Stimulated activated CD8-positive, alpha-beta memory T cell treated with anti-CD3 and anti-CD28 coated beads, Interleukin-2, amount 100 ng/mL, for 1 hour (primary cell): Measurements from ENCODE around the gene TMIGD3.

Experiments used
- DNase-seq, 2 donors: peaks; one replicate each; pipeline ENCODE4 v3.0.0-alpha.2; 2020; ENCODE audit warnings: low read depth in 2 of 2

Gene TMIGD3

GRCh38 chr1:111475701-111476100, 27.7 kb downstream of the TMIGD3 start:
- no peak for DNase-seq

- no peak for DNase-seq
Measured at GRCh38 chr1:111474521-111474920, 28.9 kb downstream of the TMIGD3 start.

GRCh38 chr1:111474106-111474505, 29.3 kb downstream of the TMIGD3 start:
- no peak for DNase-seq

DNA sequence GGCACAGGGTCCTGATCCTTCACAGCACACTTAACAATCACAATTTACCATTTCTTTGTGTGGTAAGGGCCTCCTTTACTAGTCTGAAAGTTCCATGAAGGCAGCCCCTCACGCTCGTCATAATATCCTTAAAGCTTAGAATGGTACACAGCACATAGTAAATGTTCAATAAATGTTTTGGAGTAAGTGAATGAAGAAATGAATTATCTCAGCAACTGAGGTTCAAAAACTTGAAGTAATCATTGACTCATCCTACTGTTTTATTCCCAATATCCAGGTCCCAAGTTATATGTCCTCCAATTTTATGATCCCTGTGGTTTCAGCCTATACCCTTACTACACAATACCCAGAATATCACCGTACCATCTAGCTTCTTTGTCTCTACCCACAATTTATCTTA, 31.9 kb downstream of the TMIGD3 start:
- no peak for DNase-seq

DNA sequence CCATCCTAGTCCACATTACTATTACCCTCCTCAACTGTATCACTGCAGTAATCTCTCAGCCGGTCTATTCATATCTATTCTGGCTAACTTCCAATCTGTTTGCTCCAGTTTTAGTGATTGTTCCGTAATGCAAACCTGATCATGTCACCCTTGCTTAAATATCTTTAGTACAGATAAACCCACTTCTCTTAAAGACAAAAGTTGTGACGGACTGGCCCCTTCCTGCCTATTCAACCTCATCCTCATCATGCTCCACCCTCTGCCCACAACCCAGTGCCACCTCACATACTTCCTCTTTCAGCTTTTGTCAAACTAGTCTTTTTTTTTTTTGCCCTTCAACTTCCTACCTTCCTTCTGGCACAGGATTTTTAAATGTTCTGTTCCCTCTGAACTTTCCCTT, 32.4 kb downstream of the TMIGD3 start:
- peak; percentile 30 to 42 for DNase-seq

- DNase-seq, result no peak
Measured at GRCh38 chr1:111470596-111470995, 32.8 kb downstream of the TMIGD3 start.

DNA sequence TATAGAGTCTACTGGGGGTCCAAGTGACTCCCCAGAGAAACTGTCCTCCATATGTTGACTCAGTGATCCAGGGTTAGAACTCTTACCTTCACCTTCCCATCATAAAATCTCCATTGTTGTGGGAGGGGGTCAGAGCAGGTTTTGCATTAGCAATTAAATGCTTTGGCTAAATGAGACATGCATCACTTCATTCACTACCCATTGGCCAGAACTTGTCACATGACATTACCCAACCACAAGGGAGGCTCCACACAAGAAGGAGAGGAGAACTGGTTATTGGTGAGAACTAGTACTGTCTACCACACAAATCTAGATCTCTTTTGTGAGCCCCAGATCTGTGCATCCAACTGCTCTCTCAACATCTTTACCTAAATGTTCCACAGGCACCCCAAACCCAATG, 33.9 kb downstream of the TMIGD3 start:
- no peak for DNase-seq

DNA sequence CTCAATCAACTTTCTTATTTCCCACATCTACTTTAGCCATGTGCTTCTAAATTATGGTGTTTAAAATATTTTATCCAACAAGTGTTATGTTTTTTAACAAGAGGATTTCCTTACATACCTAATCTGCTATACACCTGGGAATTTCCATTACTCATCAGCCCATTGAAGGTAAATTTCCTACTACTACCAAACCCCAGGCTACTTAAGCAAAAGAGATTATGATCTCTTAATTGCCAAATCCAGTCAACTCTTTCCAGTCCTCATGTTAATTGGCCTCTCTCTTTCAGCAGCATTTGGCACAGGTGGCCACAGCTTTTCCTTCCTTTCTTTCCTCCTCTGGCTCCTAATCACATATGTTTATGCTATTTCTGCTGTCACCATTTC, 34.7 kb downstream of the TMIGD3 start:
- DNase-seq, result no peak

DNA sequence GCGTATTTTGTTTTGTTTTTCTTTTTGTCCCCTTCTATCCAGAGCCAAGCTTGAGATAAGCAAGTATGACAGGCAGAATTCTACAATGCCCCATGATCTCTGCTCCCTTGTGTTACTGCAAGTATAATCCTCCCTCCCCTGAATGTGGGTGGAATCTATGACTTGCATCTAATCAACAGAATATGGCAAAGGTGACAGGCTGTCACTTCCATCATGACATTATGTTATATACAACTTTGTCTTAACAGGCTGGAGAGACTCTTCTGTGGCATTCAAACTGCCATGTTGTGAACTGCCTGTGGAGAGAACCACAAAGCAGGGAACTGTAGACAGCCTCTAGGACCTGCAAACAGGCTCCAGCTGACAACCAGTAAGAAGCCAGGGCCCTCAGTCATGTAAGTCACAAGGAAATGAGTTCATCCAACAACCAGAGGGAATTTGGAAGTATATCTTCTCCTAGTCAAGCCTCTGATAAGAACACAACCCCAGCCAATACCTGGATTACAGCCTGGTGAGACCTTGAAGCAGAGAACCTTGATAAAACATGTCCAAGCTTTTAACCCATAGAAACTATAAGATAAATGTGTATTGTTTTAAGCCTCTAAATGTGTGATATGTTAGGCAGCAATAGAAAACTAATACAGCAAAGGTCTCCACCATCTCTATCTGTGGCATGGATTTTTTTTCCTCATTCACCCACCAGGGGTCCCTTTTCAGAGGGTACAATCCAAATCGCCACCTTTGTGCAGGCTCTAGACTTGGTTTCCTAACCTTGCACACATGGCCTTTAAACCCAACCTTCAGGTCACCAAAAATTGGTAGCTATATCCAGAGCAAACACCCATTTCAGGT, 35.3 kb downstream of the TMIGD3 start:
- no peak for DNase-seq

DNA sequence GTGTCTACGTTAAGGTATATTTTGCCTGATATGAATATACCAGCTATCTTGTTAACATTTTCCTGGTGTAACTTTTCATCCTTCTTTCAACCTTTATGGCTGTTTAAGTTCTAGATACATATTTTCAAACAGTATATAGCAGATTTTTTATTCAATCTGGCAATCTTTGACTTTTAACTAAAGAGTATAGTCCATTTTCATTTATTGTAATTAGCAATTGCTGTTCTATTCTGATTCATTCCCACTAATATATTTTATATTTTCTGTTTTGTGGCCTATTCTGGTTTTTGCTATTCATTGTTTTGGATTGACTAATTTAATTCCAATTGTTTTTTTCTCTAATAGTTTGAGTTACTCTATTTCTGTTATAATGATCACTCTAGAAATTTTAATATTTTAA, 37.0 kb downstream of the TMIGD3 start:
- DNase-seq, result no peak

DNA sequence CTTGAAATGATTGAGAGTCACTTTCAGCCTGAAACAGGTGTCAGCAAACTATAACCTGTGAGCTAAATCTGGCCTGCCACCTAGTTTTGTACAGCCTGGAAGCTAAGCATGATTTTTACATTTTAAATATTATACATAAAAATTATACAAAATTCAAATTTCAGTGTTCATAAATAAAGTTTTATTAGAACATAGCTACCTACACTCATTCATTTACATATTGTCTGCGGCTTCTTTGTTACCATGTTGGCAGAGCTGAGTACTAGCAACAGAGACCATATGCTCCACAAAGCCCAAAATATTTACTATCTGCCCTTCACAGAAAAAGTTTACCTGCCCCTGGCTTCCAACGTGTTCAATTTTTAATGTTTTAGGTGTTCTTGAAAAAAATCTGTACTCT, 37.7 kb downstream of the TMIGD3 start:
- no peak for DNase-seq

DNA sequence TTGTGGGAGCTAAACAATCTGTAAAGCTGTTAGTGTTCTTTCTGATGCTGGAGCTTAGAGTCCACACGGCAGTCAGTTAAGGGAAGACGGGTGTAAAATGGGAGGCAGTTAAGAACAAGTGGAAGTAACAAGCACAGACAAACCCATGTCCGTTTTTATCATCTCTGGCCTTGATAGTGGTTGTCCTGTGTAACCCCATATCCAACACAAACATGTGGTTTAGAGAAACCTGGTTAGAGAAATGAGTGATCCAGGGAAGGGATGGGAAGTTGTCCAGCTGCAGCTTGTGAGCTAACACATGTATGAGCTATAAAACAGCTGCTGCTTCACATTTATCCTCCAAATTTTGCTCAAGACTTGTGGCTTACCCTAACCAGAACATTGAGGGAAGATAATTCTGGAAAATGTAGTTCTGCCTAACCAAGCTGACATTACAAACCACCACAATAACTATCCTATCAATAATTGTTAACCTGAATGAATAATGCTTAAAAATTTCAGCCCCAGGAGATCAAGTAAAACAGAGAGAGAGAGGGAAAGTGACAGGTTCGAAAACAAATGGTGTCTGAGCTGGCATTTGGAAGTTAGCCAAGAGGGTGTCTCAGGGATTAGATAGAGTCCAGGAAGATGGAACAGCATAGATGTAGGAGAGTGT, 40.3 kb downstream of the TMIGD3 start:
- DNase-seq, result no peak

- no peak for DNase-seq
Measured at GRCh38 chr1:111462370-111463028, 40.9 kb downstream of the TMIGD3 start.

- DNase-seq, result no peak
Measured at GRCh38 chr1:111461765-111462164, 41.7 kb downstream of the TMIGD3 start.

GRCh38 chr1:111455642-111456031, 47.8 kb downstream of the TMIGD3 start:
- no peak for DNase-seq

GRCh38 chr1:111454859-111455641, 48.4 kb downstream of the TMIGD3 start:
- DNase-seq, result no peak

GRCh38 chr1:111453706-111454105, 49.7 kb downstream of the TMIGD3 start:
- DNase-seq, result no peak

DNA sequence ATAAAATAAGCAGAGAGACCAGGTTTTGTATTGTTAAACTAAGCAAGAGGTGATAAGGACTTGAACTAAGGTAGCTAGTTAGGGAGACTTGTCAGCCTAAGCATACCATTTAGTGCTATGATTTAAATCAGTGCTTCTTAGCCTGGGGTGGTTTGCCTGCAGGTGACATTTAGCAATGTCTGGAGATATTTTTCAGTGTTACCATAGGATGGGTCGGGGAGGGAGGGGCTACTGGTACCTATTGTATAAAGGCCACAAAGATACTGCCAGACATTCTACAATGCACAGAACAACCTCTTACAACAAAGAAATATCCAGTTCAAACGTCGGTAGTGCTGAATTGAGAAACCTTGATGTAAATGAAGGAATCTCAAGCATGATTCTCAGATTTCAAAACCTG, 50.9 kb downstream of the TMIGD3 start:
- DNase-seq, result no peak

- no peak for DNase-seq
Measured at GRCh38 chr1:111450185-111450584, 53.2 kb downstream of the TMIGD3 start.

- DNase-seq, result no peak
Measured at GRCh38 chr1:111449703-111450017, 53.8 kb downstream of the TMIGD3 start.

DNA sequence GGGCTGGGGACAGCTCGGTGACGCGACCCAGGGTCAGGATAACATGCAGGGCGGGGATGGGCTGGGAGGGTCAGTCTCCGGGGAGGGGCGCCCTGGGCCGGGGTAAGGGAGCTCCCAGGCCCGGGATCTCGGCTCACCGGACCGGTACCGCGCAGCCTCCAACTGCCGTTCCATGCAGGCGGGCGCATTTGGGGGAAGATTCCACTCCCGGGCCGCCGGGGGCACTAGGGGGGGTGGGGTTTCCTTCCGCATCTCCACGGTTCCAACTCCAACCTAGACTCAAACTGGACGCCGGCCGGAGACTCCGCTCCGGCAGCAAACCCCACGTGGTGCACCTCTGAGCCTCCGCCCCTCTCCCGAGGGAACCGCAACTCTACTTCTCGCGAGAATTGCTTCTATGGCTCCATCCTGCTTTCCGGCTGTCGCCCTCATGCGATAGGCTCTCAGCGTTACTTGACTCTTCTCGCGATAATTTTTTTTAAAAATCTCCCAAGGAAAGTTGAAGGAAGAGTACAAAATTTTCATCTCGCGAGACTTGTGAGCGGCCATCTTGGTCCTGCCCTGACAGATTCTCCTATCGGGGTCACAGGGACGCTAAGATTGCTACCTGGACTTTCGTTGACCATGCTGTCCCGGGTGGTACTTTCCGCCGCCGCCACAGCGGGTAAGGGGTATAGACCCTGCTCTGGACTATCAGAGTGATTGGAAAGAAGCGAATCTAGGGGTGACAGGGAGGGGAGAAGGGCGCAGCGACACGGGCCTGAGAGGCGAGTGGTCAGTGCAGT, 54.3 kb downstream of the TMIGD3 start, which contains the start of the genes ATP5PB and WDR77:
ATP5PB (plus strand) TSS at position 547 of the 785 bp plus-strand sequence; CDS start at position 625, 78 bp downstream.
WDR77 (minus strand) TSS at position 339 of the 785 bp plus-strand sequence; CDS start at position 252, 87 bp downstream.
- DNase-seq, result peak; percentile 78 to 80
